A549 treated with Hydrocortisone at 1 μM for 4 hours (cell line): ENCODE results near the gene AGAP2. TPM values are rescaled to one million over a fixed set of nuclear protein-coding genes. Genes with fewer than 3 reads are reported as not detected.

Source experiments
- total RNA-seq: library from RNA; stranded (reverse); fragments of 200-300 nt; extraction: Qiagen RNA extraction; gene quantifications from 5 replicates; pipeline ENCODE4 v1.2.3, GENCODE V29; 2022

Gene AGAP2
- total RNA-seq, result 0.09 to 0.23 TPM (median 0.12 TPM) in 5 replicates

GRCh38 chr12:57738661-57739237, at the start of gene AGAP2:
AGAP2 (minus strand) TSS chr12:57738742; CDS start chr12:57738246, 496 bp downstream.

GRCh38 chr12:57782608-57783465, 44.3 kb upstream of the AGAP2 start, which contains the start of gene TSFM:
TSFM (plus strand) TSS chr12:57782787; CDS start chr12:57782802, 15 bp downstream.

GRCh38 chr12:57772429-57773322, 34.1 kb upstream of the AGAP2 start, which contains the start of gene EEF1AKMT3:
EEF1AKMT3 (plus strand) TSS chr12:57772614; CDS start chr12:57772725, 111 bp downstream.

GRCh38 chr12:57771873-57772428, 33.4 kb upstream of the AGAP2 start, which contains the start of gene METTL1:
METTL1 (minus strand) TSS chr12:57772105; CDS start chr12:57772083, 22 bp downstream.

DNA sequence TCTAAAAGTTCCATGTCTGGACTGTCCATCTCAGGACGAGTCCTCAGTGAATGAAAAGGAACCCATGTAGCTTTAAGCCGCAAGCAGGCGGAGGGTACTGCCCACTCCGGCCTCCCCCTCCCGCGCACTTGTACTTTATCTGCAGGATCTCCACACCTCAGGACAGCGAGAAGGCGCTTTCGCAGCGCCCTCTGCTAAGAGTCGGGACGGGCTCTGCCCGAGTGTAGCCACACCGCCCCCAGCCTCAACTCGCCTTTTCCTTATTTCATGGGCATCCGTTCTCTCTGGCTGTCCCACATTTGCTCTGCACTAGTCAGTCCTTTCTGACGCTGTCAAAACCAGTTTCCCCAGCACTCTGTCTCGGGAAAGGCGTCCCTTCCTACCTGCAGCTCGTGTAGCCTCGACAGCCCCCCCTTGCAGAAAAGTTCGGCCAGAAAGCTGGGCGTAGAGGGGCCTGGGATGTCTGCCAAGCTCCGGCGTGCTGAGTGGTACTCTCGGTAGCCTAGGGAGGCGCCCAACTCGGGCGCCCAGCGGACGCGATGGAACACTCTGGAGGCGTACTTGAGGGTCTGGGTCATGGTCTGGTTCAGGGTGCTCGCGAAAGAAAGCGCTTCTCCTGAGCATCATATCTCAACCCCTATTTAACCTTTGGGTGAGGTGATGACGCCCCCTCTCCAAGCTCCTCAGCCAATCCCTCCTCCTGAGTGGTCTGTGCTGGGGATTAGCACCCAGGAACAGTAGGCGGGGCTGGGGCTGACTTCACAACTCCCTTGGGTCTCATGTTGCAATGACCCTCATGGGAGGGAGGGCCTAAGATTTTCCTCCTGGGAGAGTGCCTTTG, 28.1 kb upstream of the AGAP2 start, which contains the start of gene CYP27B1:
Gene CYP27B1, minus strand, starts transcription at position 615 of the 841 bp plus-strand sequence. Its CDS starts 37 bp downstream, at position 578.

DNA sequence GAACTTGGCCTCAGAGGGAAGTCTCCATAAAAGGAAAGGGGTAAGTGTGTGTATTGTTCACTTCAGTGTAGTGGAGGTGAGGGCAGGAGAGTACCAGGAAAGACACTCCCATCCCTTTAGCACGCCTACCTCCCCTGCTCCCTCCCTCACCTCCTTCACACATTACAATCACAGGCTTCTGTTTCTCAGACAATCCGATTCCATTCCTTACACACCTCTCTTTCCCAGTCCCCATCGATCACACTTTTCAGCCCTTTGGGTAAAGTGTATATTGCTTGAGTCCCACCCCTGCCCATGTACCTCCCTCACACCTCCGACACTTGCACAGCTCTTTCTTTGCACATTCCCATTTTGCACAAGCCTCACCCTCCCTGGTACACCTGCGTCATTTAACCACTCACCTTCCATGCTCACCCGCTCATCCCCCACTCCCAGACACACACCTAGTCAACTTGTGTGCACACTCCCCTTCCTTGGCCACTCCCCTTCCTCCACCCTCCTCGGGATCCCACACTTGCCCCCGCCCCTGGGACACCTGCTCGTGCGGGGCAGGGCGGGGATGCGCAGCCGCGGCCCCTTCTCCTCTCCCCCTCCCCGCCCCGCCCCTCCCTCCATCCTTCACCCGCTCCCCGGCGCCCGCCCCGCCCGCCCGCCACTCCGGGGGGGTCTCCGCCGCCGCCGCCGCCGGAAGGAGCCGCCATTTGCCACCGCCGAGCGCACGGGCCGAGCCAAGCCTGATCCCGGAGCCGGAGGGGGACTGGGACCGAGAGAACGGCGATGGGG, 16.1 kb upstream of the AGAP2 start, which contains the start of gene MARCHF9:
Gene MARCHF9, plus strand, starts transcription at position 693 of the 783 bp plus-strand sequence. CDS start 426 bp downstream, outside the sequence.

GRCh38 chr12:57751788-57752667, 13.5 kb upstream of the AGAP2 start, which contains the start of gene CDK4:
CDK4 (minus strand) TSS chr12:57752310; CDS start chr12:57751717, 593 bp downstream.

GRCh38 chr12:57744777-57745484, 6.4 kb upstream of the AGAP2 start, which contains the start of gene TSPAN31:
TSPAN31 (plus strand) TSS chr12:57745039; CDS start chr12:57745155, 116 bp downstream.

GRCh38 chr12:57693659-57694458, 44.7 kb downstream of the AGAP2 start, which contains the start of gene OS9:
OS9 (plus strand) TSS chr12:57694132; CDS start chr12:57694162, 30 bp downstream.

Other genes with a start within 250 kb of the AGAP2 start
- gene DDIT3, start 218.2 kb downstream of the AGAP2 start, total RNA-seq, result 23.0 to 31.1 TPM (median 26.3 TPM) in 5 replicates
- 20.1 to 28.9 TPM (median 27.2 TPM) in 5 replicates for gene MBD6, start 215.9 kb downstream of the AGAP2 start, total RNA-seq
- gene DCTN2, start 191.6 kb downstream of the AGAP2 start, total RNA-seq, result 115 to 190 TPM (median 121 TPM) in 5 replicates
- 0.17 to 0.23 TPM (median 0.18 TPM) in 5 replicates for gene KIF5A, start 188.7 kb downstream of the AGAP2 start, total RNA-seq
- gene PIP4K2C, start 147.6 kb downstream of the AGAP2 start, total RNA-seq, result 38.4 to 53.3 TPM (median 39.1 TPM) in 5 replicates
- gene DTX3, start 133.9 kb downstream of the AGAP2 start, total RNA-seq, result 16.2 to 18.9 TPM (median 18.6 TPM) in 5 replicates
- gene ARHGEF25, start 127.3 kb downstream of the AGAP2 start, total RNA-seq, result 4.2 to 6.7 TPM (median 5.7 TPM) in 5 replicates
- 38.5 to 45.9 TPM (median 42.8 TPM) in 5 replicates for gene B4GALNT1, start 105.5 kb downstream of the AGAP2 start, total RNA-seq
- gene OS9, start 44.6 kb downstream of the AGAP2 start, total RNA-seq, result 110 to 134 TPM (median 114 TPM) in 5 replicates
- gene TSPAN31, start 6.3 kb upstream of the AGAP2 start, total RNA-seq, result 15.6 to 23.5 TPM (median 17.6 TPM) in 5 replicates
- 235 to 292 TPM (median 248 TPM) in 5 replicates for gene CDK4, start 13.6 kb upstream of the AGAP2 start, total RNA-seq
- 6.4 to 8.5 TPM (median 8.3 TPM) in 5 replicates for gene MARCHF9, start 16.4 kb upstream of the AGAP2 start, total RNA-seq
- gene CYP27B1, start 28.3 kb upstream of the AGAP2 start, total RNA-seq, result 2.0 to 3.3 TPM (median 2.2 TPM) in 5 replicates
- 45.7 to 51.1 TPM (median 49.3 TPM) in 5 replicates for gene METTL1, start 33.4 kb upstream of the AGAP2 start, total RNA-seq
- 4.0 to 6.5 TPM (median 5.0 TPM) in 5 replicates for gene EEF1AKMT3, start 33.9 kb upstream of the AGAP2 start, total RNA-seq
- gene TSFM, start 44.0 kb upstream of the AGAP2 start, total RNA-seq, result 63.4 to 77.1 TPM (median 70.8 TPM) in 5 replicates
- gene AVIL, start 80.0 kb upstream of the AGAP2 start, total RNA-seq, result 0.21 to 1.0 TPM (median 0.44 TPM) in 5 replicates
- 41.9 to 54.2 TPM (median 48.0 TPM) in 5 replicates for gene CTDSP2, start 108.0 kb upstream of the AGAP2 start, total RNA-seq
- 5.1 to 5.4 TPM (median 5.3 TPM) in 5 replicates for gene ATP23, start 202.8 kb upstream of the AGAP2 start, total RNA-seq